H9 (cell line): ENCODE measurements around the gene PDGFB. TPM values are rescaled to one million over a fixed set of nuclear protein-coding genes. Genes with fewer than 3 reads are reported as not detected.

Source experiments
- DNase-seq: peaks from one replicate; pipeline ENCODE4 v3.0.0-alpha.2; 2017
- H2AFZ ChIP-seq: one replicate; pipeline ENCODE4 v1.6.1; 2013; ENCODE audit warnings: mild to moderate bottlenecking, low read length, control low read depth, moderate library complexity
- H2AK5ac ChIP-seq: 2 replicates; pipeline ENCODE4 v1.6.1; 2013; ENCODE audit warnings: low read length, control low read depth, mixed read lengths; ENCODE audit not compliant: insufficient read length
- H2BK120ac ChIP-seq: one replicate; pipeline ENCODE4 v1.6.1; 2013; ENCODE audit warnings: low read depth, mild to moderate bottlenecking, low read length, control low read depth, inconsistent platforms; ENCODE audit not compliant: poor library complexity, severe bottlenecking
- H2BK12ac ChIP-seq: 2 replicates; pipeline ENCODE4 v1.6.1; 2013; ENCODE audit warnings: low read length, control low read depth, mixed read lengths, low read depth; ENCODE audit not compliant: insufficient read length
- H2BK15ac ChIP-seq: 2 replicates; pipeline ENCODE4 v1.6.1; 2013; ENCODE audit warnings: low read depth, low read length, control low read depth
- H2BK20ac ChIP-seq: one replicate; pipeline ENCODE4 v1.6.1; 2013; ENCODE audit warnings: low read depth, mild to moderate bottlenecking, low read length, control low read depth, inconsistent platforms; ENCODE audit not compliant: poor library complexity, severe bottlenecking
- H2BK5ac ChIP-seq: 2 replicates; pipeline ENCODE4 v1.6.1; 2013; ENCODE audit warnings: low read length, control low read depth, mixed read lengths; ENCODE audit not compliant: insufficient read length
- H3K14ac ChIP-seq: 2 replicates; pipeline ENCODE4 v1.6.1; 2013; ENCODE audit warnings: low read length, control low read depth; ENCODE audit not compliant: insufficient read depth
- H3K18ac ChIP-seq: 2 replicates; pipeline ENCODE4 v1.6.1; 2013; ENCODE audit warnings: low read depth, mild to moderate bottlenecking, mixed read lengths, low read length, control low read depth; ENCODE audit not compliant: insufficient read length
- H3K23ac ChIP-seq: 2 replicates; pipeline ENCODE4 v1.6.1; 2013; ENCODE audit warnings: low read length, control low read depth, mixed read lengths, low read depth; ENCODE audit not compliant: insufficient read length
- H3K23me2 ChIP-seq: 2 replicates; pipeline ENCODE4 v1.6.1; 2013; ENCODE audit warnings: low read depth, mild to moderate bottlenecking, mixed read lengths, low read length, control low read depth; ENCODE audit not compliant: insufficient read length, poor library complexity, severe bottlenecking
- H3K27ac ChIP-seq: 2 replicates; pipeline ENCODE4 v1.5.1; 2013; ENCODE audit warnings: low read length, control low read depth, mixed read lengths, low read depth; ENCODE audit not compliant: insufficient read length
- H3K27me3 ChIP-seq: 2 replicates; pipeline ENCODE4 v1.6.1; 2013; ENCODE audit warnings: low read length, control low read depth, inconsistent platforms; ENCODE audit not compliant: insufficient read depth
- H3K4ac ChIP-seq: 2 replicates; pipeline ENCODE4 v1.6.1; 2013; ENCODE audit warnings: low read depth, mild to moderate bottlenecking, control low read depth, inconsistent platforms, low read length, moderate library complexity
- H3K4me1 ChIP-seq: 2 replicates; pipeline ENCODE4 v1.6.1; 2013; ENCODE audit warnings: low read length, control low read depth, inconsistent platforms; ENCODE audit not compliant: insufficient read depth
- H3K4me2 ChIP-seq: 2 replicates; pipeline ENCODE4 v1.6.1; 2013; ENCODE audit warnings: low read length, control low read depth, mixed read lengths; ENCODE audit not compliant: insufficient read length, insufficient read depth
- H3K56ac ChIP-seq: 2 replicates; pipeline ENCODE4 v1.6.1; 2013; ENCODE audit warnings: low read depth, mild to moderate bottlenecking, mixed read lengths, low read length, control low read depth; ENCODE audit not compliant: insufficient read length
- H3K79me1 ChIP-seq: 2 replicates; pipeline ENCODE4 v1.6.1; 2013; ENCODE audit warnings: low read depth, mild to moderate bottlenecking, moderate library complexity, low read length, control low read depth, inconsistent platforms; ENCODE audit not compliant: insufficient read depth, poor library complexity, severe bottlenecking
- H3K79me2 ChIP-seq: 2 replicates; pipeline ENCODE4 v1.6.1; 2013; ENCODE audit warnings: low read length, control low read depth, inconsistent platforms; ENCODE audit not compliant: insufficient read depth
- H3K9ac ChIP-seq: 2 replicates; pipeline ENCODE4 v1.6.1; 2013; ENCODE audit warnings: low read length, control low read depth, mixed read lengths; ENCODE audit not compliant: insufficient read length; ENCODE audit errors: extremely low read depth
- H3K9me3 ChIP-seq: one replicate; pipeline ENCODE4 v1.6.1; 2013; ENCODE audit warnings: low read depth, low read length, inconsistent platforms; ENCODE audit not compliant: control insufficient read depth
- H3T11ph ChIP-seq: one replicate; pipeline ENCODE4 v1.6.1; 2013; ENCODE audit warnings: mild to moderate bottlenecking, low read length, control low read depth, inconsistent platforms
- H4K20me1 ChIP-seq: one replicate; pipeline ENCODE4 v1.6.1; 2013; ENCODE audit not compliant: control insufficient read depth, insufficient read length, insufficient read depth
- H4K5ac ChIP-seq: 2 replicates; pipeline ENCODE4 v1.6.1; 2013; ENCODE audit warnings: low read depth, mild to moderate bottlenecking, mixed read lengths, low read length, control low read depth; ENCODE audit not compliant: insufficient read length
- H4K8ac ChIP-seq: replicated peaks from 2 replicates; pipeline ENCODE4 v1.6.1; 2013; ENCODE audit warnings: low read length, control low read depth, mixed read lengths, low read depth; ENCODE audit not compliant: insufficient read length
- H4K91ac ChIP-seq: 2 replicates; pipeline ENCODE4 v1.6.1; 2013; ENCODE audit warnings: low read depth, mild to moderate bottlenecking, moderate library complexity, mixed read lengths, low read length, control low read depth; ENCODE audit not compliant: insufficient read length
- H3K27ac Mint-ChIP-seq, 3 experiments: 2 replicates in 2 of 3; 3 replicates in 1 of 3; pipeline ENCODE4 v1.8.0; 2020 to 2021; ENCODE audit warnings: mixed read lengths in 3 of 3, mild to moderate bottlenecking in 1 of 3, moderate library complexity in 1 of 3
- H3K27me3 Mint-ChIP-seq: 2 replicates; pipeline ENCODE4 v1.8.0; 2021; ENCODE audit warnings: low read depth, mild to moderate bottlenecking, moderate library complexity, mixed read lengths
- H3K36me3 Mint-ChIP-seq, 3 experiments: 2 replicates in 2 of 3; 3 replicates in 1 of 3; pipeline ENCODE4 v1.8.0; 2020 to 2021; ENCODE audit warnings: low read depth in 3 of 3, mixed read lengths in 3 of 3; ENCODE audit not compliant: insufficient read depth in 1 of 3
- H3K4me1 Mint-ChIP-seq, 2 experiments: 2 replicates each; pipeline ENCODE4 v1.8.0; 2020; ENCODE audit warnings: mixed read lengths in 2 of 2
- H3K4me3 Mint-ChIP-seq, 2 experiments: 2 replicates in 1 of 2; 3 replicates in 1 of 2; pipeline ENCODE4 v1.8.0; 2020 to 2021; ENCODE audit warnings: mild to moderate bottlenecking in 2 of 2, mixed read lengths in 2 of 2, moderate library complexity in 1 of 2
- H3K9me3 Mint-ChIP-seq, 2 experiments: 2 replicates in 1 of 2; 3 replicates in 1 of 2; pipeline ENCODE4 v1.8.0; 2020; ENCODE audit warnings: mild to moderate bottlenecking in 2 of 2, mixed read lengths in 2 of 2, moderate library complexity in 1 of 2
- WGBS: extraction: QIAGEN DNeasy Blood & Tissue Kit; methylation state at CpG from one replicate; pipeline ENCODE4 v1.1.7; 2013; ENCODE audit warnings: missing lambda C conversion rate, low lambda C conversion rate, mixed read lengths; ENCODE audit not compliant: insufficient read length; ENCODE audit errors: extremely low coverage; 5-methylcytosine and 5-hydroxymethylcytosine counted together
- total RNA-seq: library from RNA; stranded (reverse); gene quantifications from 2 replicates; pipeline ENCODE4 v1.2.1, GENCODE V29; 2021
- TF ChIP-seq, protein P1 (sequence below): fragments of 200-600 bp; sonication (generic); conservative IDR thresholded peaks from 3 replicates; pipeline ENCODE4 v1.8.0; 2021; ENCODE audit warnings: antibody characterized with exemption, mild to moderate bottlenecking

Gene PDGFB
- total RNA-seq, 1 experiment from 2014 or later = 6.1 TPM

- no peak overlapping the region for H2BK20ac ChIP-seq
- no peak overlapping the region for H3T11ph ChIP-seq
- H4K20me1 ChIP-seq = no peaks in the 10 kb centered on the region
- Mint-ChIP-seq H3K4me1 (peaks cover 3 to 27% of the 10 kb centered on the region in 2 experiments; a peak in 3 of 4 replicates), H3K27ac (no peak overlapping the region), H3K4me3 (no peak overlapping the region), H3K27me3 (peaks cover 2% of the 10 kb centered on the region), H3K36me3 (peaks cover 5 to 10% (median 6%) of the 10 kb centered on the region in 3 experiments; a peak in 4 of 7 replicates), H3K9me3 (peaks cover 9 to 14% of the 10 kb centered on the region in 2 experiments; a peak in 4 of 5 replicates)
- no peak overlapping the region for H2BK12ac ChIP-seq
- no peaks in the 10 kb centered on the region for H3K23me2 ChIP-seq
- no peak overlapping the region for H2BK120ac ChIP-seq
- no peak overlapping the region; the same call in 1 of the 2 replicates for H3K14ac ChIP-seq
- no peak overlapping the region for H2AFZ ChIP-seq
- H4K91ac ChIP-seq = peak overlapping the region; percentile 31
- H3K4ac ChIP-seq = no peak overlapping the region
- H2BK15ac ChIP-seq = no peak overlapping the region
- H3K4me1 ChIP-seq = no peaks in the 10 kb centered on the region
- WGBS = no CpG with 5 or more reads among the region's 11 CpGs
- H3K23ac ChIP-seq = no peak overlapping the region
- no peak overlapping the region for H3K56ac ChIP-seq
- no peak overlapping the region for H3K18ac ChIP-seq
- no peaks in the 10 kb centered on the region for H3K79me1 ChIP-seq
- peaks cover 5% of the 10 kb centered on the region for H3K9me3 ChIP-seq
- no peaks in the 10 kb centered on the region for H3K79me2 ChIP-seq
- no peak overlapping the region for H3K9ac ChIP-seq
- H2BK5ac ChIP-seq = no peak overlapping the region
- H4K8ac ChIP-seq = no peak overlapping the region
- no peak overlapping the region for H3K27ac ChIP-seq
- no peak overlapping the region for H2AK5ac ChIP-seq
- no peak overlapping the region for H3K4me2 ChIP-seq
- no peak overlapping the region for H4K5ac ChIP-seq
- DNase-seq = no peak
- TF ChIP-seq, protein P1, sequence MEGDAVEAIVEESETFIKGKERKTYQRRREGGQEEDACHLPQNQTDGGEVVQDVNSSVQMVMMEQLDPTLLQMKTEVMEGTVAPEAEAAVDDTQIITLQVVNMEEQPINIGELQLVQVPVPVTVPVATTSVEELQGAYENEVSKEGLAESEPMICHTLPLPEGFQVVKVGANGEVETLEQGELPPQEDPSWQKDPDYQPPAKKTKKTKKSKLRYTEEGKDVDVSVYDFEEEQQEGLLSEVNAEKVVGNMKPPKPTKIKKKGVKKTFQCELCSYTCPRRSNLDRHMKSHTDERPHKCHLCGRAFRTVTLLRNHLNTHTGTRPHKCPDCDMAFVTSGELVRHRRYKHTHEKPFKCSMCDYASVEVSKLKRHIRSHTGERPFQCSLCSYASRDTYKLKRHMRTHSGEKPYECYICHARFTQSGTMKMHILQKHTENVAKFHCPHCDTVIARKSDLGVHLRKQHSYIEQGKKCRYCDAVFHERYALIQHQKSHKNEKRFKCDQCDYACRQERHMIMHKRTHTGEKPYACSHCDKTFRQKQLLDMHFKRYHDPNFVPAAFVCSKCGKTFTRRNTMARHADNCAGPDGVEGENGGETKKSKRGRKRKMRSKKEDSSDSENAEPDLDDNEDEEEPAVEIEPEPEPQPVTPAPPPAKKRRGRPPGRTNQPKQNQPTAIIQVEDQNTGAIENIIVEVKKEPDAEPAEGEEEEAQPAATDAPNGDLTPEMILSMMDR = no peak
- no peaks in the 10 kb centered on the region for H3K27me3 ChIP-seq
Measured at GRCh38 chr22:39185601-39186012, 59.2 kb downstream of the PDGFB start.
